Neutrophil (primary cell): ENCODE measurements around the gene SLC24A5.

ENCODE experiments used
- H3K27ac ChIP-seq: fragments of 200-600 bp; sonication (generic); 2 replicates; pipeline ENCODE4 v1.5.1; 2016; ENCODE audit warnings: mild to moderate bottlenecking, moderate library complexity
- H3K27me3 ChIP-seq: fragments of 200-600 bp; sonication (generic); 2 replicates; pipeline ENCODE4 v1.6.0; 2016; ENCODE audit warnings: mild to moderate bottlenecking
- H3K36me3 ChIP-seq: fragments of 200-600 bp; sonication (generic); 2 replicates; pipeline ENCODE4 v1.5.1; 2017
- H3K4me1 ChIP-seq, 2 experiments: fragments of 200-600 bp in 1 of 2; sonication (generic) in 1 of 2; 1 replicate in 1 of 2; 2 replicates in 1 of 2; pipeline versions ENCODE4 v1.5.1 to v1.6.1; 2013 to 2016; ENCODE audit warnings: low read depth in 1 of 2, low read length in 1 of 2, mild to moderate bottlenecking in 1 of 2, moderate library complexity in 1 of 2; ENCODE audit not compliant: control insufficient read depth in 1 of 2, insufficient read depth in 1 of 2
- H3K4me3 ChIP-seq, 2 experiments: fragments of 200-600 bp in 1 of 2; sonication (generic) in 1 of 2; 1 replicate in 1 of 2; 2 replicates in 1 of 2; pipeline ENCODE4 v1.5.1; 2013 to 2016; ENCODE audit warnings: low read depth in 1 of 2, low read length in 1 of 2, mild to moderate bottlenecking in 1 of 2, moderate library complexity in 1 of 2
- H3K9me3 ChIP-seq: fragments of 200-600 bp; sonication (generic); 2 replicates; pipeline ENCODE4 v1.5.1; 2016
- CTCF ChIP-seq: fragments of 200-600 bp; sonication (generic); IDR thresholded peaks from 2 replicates; pipeline ENCODE4 v1.5.1; 2016; ENCODE audit warnings: antibody characterized with exemption

Gene SLC24A5

DNA sequence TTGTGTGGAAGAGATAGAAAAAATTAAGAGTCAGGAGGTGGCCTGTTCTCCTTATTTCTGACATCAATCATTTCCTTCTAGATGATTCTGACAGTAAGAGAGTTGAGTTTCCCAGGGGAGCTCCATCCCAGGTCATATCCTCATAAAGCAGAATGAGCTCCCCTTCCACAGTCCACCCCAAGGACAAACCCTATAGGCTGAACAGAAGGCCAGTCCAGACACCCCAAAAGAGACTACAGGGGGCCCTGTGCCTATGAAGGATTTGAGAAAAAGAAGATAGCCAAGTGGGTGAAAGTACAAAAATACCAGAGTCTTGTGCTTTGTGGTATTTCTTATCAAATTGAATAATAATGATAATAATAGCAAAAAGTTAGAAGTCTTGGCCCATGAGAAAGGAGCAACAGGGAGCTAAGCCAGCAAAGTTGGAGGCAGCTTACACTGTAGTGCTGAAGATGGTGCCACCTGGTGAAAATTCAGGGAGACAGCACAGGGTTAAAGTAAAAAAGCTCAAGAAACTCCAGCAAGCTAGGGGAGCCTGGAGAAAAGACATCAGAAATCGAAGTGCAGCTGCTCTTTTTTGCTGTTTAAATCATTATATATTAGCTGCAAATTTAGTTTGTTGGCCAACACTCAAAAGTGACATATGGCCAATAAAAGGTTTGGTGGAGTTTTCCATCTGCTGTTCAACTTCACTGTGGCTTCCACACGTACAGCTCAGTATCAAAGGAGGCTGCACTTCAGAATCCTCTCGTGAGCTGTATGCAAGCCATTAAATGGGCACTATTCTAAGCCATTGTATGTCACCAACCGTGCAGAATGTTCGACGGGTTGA, 35.8 kb upstream of the SLC24A5 start:
- TF ChIP-seq CTCF, result no peak
- Histone ChIP-seq H3K4me3 (no peak overlapping the region), H3K36me3 (no peaks in the 10 kb centered on the region), H3K9me3 (no peaks in the 10 kb centered on the region), H3K4me1 (no peaks in the 10 kb centered on the region), H3K27me3 (no peaks in the 10 kb centered on the region), H3K27ac (no peak overlapping the region)

- no peaks in the 10 kb centered on the region for H3K4me1 ChIP-seq
- H3K4me3 ChIP-seq, result no peak overlapping the region
- H3K27ac ChIP-seq, result no peak overlapping the region
- H3K27me3 ChIP-seq, result no peaks in the 10 kb centered on the region
- no peaks in the 10 kb centered on the region for H3K36me3 ChIP-seq
- TF ChIP-seq CTCF, result no peak
- no peaks in the 10 kb centered on the region for H3K9me3 ChIP-seq
Observed at GRCh38 chr15:48085591-48085930, 35.2 kb upstream of the SLC24A5 start.

DNA sequence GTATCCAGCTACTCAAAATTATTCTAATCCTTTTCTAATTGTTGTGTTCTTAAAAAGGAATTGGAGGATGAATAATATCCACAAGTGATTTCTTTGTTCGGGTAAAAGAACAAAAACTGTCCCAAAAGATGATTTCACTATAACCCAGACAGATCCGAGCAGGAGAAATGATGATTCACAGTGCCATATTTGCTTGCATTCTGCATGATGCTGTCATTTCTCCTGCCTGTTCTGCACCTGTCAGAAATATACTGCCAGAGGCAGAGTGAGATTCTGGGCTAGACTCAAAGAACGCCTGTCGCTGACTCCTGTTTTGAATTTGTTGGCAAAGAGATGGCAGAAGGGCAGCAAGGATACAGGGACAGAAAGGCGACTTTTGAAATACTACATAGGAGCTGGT, 34.7 kb upstream of the SLC24A5 start:
- H3K27ac ChIP-seq, result no peak overlapping the region
- H3K4me1 ChIP-seq, result no peaks in the 10 kb centered on the region
- TF ChIP-seq CTCF, result no peak
- H3K36me3 ChIP-seq, result no peaks in the 10 kb centered on the region
- H3K27me3 ChIP-seq, result peaks cover 3% of the 10 kb centered on the region
- H3K4me3 ChIP-seq, result no peak overlapping the region
- no peaks in the 10 kb centered on the region for H3K9me3 ChIP-seq

DNA sequence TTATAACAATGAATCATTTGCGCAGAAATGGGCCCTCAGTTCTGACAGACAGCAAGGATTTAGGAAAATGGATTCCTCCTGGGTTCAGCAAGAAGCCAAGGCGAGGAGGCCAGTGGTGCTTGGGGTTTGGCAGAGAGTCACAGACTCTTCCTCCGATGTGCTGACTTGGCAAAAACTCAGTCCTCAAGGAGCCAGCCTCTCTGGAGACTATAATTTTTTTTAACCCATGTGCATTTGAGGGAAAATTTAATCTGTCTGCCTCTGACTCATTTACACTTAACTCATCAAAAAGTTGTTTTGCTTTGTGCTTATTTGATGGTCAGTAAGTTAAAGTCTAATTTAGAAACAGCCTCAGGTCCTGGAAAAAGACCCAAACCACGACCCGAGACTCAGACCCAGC, 34.2 kb upstream of the SLC24A5 start:
- Histone ChIP-seq H3K27ac (no peak overlapping the region), H3K9me3 (no peaks in the 10 kb centered on the region), H3K36me3 (no peaks in the 10 kb centered on the region), H3K4me3 (no peak overlapping the region), H3K4me1 (no peaks in the 10 kb centered on the region), H3K27me3 (peaks cover 7% of the 10 kb centered on the region)
- TF ChIP-seq CTCF, result no peak

GRCh38 chr15:48087844-48088243, 32.9 kb upstream of the SLC24A5 start:
- H3K4me3 ChIP-seq, result no peak overlapping the region
- no peak for TF ChIP-seq CTCF

More at GRCh38 chr15:48087844-48088243, 32.9 kb upstream of the SLC24A5 start:
- H3K36me3 ChIP-seq, result no peaks in the 10 kb centered on the region
- H3K27ac ChIP-seq, result no peak overlapping the region
- no peaks in the 10 kb centered on the region for H3K4me1 ChIP-seq
- no peaks in the 10 kb centered on the region for H3K9me3 ChIP-seq
- H3K27me3 ChIP-seq, result peaks cover 7% of the 10 kb centered on the region
